Measurements from ENCODE around the gene PBRM1.

PBRM1 gene

DNA sequence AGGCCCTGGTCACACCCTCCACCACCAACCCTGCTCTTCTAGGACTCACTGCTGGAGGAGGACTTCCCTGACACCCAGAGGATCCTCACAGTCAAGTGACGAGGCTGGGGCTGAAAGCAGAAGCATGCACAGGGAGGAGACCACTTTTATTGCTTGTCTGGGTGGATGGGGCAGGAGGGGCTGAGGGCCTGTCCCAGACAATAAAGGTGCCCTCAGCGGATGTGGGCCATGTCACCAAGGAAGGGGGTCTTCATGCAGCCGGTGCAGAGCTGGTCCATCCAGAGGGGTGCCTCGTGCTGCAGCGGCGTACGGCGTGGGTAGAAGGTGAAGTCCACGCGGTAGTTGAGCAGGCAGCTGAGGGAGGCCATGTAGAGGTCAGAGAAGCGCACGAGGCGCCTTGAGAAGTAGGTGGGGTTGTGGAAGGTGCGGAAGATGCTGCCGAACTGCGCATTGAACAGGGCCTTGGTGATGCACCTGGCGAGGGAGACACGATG is 161.4 kb downstream of the PBRM1 start:
- no peak for ATAC-seq
- Mint-ChIP-seq H3K9me3 (no peaks in the 10 kb centered on the region), H3K27me3 (no peaks in the 10 kb centered on the region), H3K4me1 (no peaks in the 10 kb centered on the region), H3K36me3 (no peaks in the 10 kb centered on the region), H3K4me3 (no peak overlapping the region), H3K27ac (no peak overlapping the region)

DNA sequence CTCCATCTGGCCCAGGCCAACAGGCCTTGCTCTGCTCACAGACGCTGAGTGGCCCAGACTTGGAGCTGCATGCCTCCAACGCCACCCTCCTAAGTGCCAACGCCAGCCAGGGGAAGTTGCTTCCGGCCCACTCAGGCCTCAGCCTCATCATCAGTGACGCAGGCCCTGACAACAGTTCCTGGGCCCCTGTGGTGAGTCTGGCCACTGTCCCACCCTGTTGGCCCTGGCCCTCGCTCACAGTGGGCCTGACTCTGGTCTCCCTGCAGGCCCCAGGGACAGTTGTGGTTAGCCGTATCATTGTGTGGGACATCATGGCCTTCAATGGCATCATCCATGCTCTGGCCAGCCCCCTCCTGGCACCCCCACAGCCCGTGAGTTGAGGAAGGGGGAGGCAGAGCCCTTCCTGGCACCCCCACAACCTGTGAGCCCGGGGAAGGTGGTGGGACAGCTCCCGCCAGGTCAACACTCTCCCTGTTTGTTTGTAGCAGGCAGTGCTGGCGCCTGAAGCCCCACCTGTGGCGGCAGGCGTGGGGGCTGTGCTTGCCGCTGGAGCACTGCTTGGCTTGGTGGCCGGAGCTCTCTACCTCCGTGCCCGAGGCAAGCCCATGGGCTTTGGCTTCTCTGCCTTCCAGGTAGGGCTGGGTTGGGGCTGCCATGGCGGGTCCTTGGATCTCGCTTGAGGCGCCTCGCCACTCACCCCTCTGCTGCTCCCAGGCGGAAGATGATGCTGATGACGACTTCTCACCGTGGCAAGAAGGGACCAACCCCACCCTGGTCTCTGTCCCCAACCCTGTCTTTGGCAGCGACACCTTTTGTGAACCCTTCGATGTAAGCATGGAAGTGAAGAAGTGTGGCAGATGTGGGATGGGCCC is 162.1 kb downstream of the PBRM1 start:
- Mint-ChIP-seq H3K36me3 (no peaks in the 10 kb centered on the region), H3K4me1 (no peaks in the 10 kb centered on the region), H3K27ac (no peak overlapping the region)

DNA sequence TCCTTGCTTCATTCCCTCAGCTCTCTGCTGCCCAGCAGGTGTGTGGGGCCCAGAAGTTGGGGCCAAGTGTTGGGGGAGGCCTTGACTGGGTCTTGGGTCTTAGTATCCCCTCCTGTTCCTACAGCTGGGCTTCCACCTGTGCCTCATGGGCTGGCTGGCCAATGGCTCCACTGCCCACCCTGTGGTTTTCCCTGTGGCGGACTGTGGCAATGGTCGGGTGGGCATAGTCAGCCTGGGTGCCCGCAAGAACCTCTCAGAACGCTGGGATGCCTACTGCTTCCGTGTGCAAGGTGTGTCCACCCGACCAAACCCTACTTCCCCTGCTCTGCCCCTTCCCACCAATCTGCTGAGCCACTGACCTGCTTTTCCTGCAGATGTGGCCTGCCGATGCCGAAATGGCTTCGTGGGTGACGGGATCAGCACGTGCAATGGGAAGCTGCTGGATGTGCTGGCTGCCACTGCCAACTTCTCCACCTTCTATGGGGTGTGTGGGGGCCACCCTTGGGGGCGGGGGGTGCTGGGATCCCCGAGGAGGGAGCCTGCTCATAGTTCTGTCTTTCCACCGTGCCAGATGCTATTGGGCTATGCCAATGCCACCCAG is 163.0 kb downstream of the PBRM1 start:
- Mint-ChIP-seq H3K27ac (no peak overlapping the region), H3K36me3 (no peaks in the 10 kb centered on the region), H3K4me3 (no peak overlapping the region), H3K27me3 (no peaks in the 10 kb centered on the region), H3K4me1 (no peaks in the 10 kb centered on the region), H3K9me3 (no peaks in the 10 kb centered on the region)
- ATAC-seq = no peak

More for the DNA sequence above, 162.1 kb downstream of the PBRM1 start:
- no peak overlapping the region for H3K4me3 Mint-ChIP-seq
- ATAC-seq = no peak
- H3K27me3 Mint-ChIP-seq = no peaks in the 10 kb centered on the region
- H3K9me3 Mint-ChIP-seq = no peaks in the 10 kb centered on the region

DNA sequence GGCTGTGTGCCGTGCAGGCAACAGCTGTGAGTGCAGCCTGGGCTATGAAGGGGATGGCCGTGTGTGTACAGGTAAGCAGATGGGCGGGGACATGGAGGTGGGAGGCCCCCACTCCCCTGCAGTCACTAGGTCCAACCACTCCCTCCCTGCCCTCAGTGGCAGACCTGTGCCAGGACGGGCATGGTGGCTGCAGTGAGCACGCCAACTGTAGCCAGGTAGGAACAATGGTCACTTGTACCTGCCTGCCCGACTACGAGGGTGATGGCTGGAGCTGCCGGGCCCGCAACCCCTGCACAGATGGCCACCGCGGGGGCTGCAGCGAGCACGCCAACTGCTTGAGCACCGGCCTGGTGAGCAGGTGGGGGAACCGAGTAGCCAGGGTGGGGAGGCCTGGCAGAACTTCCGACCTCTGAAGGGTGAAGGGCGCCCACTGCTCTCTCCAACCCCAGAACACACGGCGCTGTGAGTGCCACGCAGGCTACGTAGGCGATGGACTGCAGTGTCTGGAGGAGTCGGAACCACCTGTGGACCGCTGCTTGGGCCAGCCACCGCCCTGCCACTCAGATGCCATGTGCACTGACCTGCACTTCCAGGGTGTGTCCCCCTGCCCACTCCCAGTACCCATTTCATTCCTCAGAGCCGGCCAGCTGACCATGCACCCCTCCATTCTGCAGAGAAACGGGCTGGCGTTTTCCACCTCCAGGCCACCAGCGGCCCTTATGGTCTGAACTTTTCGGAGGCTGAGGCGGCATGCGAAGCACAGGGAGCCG is 163.6 kb downstream of the PBRM1 start:
- H3K27me3 Mint-ChIP-seq = peaks cover under 1% of the 10 kb centered on the region
- no peak overlapping the region for H3K27ac Mint-ChIP-seq
- H3K4me1 Mint-ChIP-seq = no peaks in the 10 kb centered on the region
- no peak overlapping the region for H3K4me3 Mint-ChIP-seq
- no peaks in the 10 kb centered on the region for H3K9me3 Mint-ChIP-seq
- ATAC-seq = no peak
- H3K36me3 Mint-ChIP-seq = no peaks in the 10 kb centered on the region

DNA sequence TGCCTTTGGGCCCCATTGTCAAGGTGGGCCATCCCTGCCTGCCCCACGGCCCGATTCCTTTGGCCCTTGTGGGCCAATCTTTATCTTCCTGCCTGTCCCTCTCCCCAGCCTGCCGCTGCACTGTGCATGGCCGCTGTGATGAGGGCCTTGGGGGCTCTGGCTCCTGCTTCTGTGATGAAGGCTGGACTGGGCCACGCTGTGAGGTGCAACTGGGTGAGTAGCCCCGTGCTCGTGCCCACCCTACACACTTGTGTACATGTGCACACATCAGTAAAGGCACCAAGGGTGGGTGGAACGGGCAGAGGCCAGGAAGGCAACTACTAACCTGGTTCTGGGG is 164.3 kb downstream of the PBRM1 start:
- no peaks in the 10 kb centered on the region for H3K9me3 Mint-ChIP-seq
- H3K4me3 Mint-ChIP-seq = no peak overlapping the region
- no peak overlapping the region for H3K27ac Mint-ChIP-seq
- ATAC-seq = no peak
- H3K4me1 Mint-ChIP-seq = no peaks in the 10 kb centered on the region
- peaks cover 7% of the 10 kb centered on the region for H3K27me3 Mint-ChIP-seq
- no peaks in the 10 kb centered on the region for H3K36me3 Mint-ChIP-seq

DNA sequence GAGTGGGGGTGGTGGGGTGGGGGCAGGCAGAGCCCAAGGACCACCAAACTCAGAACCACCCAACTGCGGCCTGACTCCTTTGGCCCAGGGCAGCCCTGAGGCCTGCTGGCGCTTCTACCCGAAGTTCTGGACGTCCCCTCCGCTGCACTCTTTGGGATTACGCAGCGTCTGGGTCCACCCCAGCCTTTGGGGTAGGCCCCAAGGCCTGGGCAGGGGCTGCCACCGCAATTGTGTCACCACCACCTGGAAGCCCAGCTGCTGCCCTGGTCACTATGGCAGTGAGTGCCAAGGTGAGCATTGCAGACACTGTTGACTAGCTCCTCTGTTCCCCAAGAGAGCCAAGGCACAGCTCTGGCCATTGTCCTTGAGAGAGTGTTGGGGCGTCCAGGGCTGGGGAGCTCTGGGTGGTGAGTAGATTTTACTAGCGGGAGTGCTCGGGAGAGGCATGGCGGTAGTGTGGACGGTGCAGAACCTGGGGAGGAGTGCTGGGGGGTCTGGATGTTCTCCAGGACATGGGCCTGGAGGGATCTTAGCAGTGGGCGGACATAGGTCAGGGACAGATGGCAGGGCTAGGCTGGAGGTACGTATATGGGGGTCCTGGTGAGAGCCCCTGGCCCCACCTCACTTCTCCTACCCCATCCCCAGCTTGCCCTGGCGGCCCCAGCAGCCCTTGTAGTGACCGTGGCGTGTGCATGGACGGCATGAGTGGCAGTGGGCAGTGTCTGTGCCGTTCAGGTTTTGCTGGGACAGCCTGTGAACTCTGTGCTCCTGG is 164.8 kb downstream of the PBRM1 start:
- no peaks in the 10 kb centered on the region for H3K9me3 Mint-ChIP-seq
- peaks cover 8% of the 10 kb centered on the region for H3K27me3 Mint-ChIP-seq
- H3K4me1 Mint-ChIP-seq = no peaks in the 10 kb centered on the region
- no peak for ATAC-seq
- no peaks in the 10 kb centered on the region for H3K36me3 Mint-ChIP-seq
- no peak overlapping the region for H3K4me3 Mint-ChIP-seq
- H3K27ac Mint-ChIP-seq = no peak overlapping the region

DNA sequence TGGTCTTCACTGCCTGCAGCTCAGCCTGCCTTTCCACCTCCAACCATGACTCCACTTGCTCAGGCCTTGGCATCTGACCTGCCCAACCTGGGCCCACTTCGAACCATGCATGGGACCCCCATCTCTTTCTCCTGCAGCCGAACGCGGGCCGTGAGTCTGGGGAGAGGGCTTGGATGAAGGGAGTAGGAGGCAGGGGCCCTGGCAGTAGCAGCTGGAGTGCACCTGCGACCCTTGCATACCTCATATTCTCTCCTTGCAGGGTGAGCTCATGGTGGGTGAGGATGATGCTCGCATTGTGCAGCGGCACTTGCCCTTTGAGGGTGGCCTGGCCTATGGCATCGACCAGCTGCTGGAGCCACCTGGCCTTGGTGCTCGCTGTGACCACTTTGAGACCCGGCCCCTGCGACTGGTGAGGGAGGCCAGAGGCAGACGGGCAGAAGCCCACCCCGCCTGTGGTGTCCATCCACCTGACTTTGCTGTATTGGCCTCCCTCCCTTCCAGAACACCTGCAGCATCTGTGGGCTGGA is 165.5 kb downstream of the PBRM1 start:
- no peaks in the 10 kb centered on the region for H3K36me3 Mint-ChIP-seq
- no peak for ATAC-seq
- H3K4me1 Mint-ChIP-seq = no peaks in the 10 kb centered on the region
- no peaks in the 10 kb centered on the region for H3K9me3 Mint-ChIP-seq
- peaks cover 8% of the 10 kb centered on the region for H3K27me3 Mint-ChIP-seq
- H3K4me3 Mint-ChIP-seq = no peak overlapping the region
- H3K27ac Mint-ChIP-seq = no peak overlapping the region

DNA sequence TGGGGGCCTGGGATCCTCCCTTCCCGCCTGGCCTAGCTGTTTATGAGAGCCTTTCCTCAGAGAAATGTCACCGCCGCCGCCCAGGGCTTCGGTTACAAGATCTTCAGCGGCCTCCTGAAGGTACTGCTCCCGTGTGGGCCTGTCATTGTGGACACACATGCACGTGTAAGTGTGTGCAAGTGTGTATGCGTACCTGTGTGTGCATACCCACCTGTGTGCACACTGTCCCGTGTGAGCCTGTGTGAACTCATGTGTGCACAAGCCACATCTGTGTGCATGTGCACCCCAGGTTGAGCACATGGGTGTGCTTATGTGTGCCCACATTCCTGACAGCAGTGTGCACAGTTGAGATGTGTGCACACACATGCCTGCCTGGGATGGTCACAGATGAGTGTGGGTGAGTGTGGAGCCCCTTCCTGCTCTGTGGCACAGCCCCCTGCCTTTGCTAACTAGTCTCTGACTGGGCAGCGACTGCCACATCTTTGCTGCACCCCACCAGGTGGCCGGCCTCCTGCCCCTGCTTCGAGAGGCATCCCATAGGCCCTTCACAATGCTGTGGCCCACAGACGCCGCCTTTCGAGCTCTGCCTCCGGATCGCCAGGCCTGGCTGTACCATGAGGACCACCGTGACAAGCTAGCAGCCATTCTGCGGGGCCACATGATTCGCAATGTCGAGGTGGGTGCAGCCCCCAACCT is 166.1 kb downstream of the PBRM1 start:
- H3K9me3 Mint-ChIP-seq = no peaks in the 10 kb centered on the region
- H3K36me3 Mint-ChIP-seq = no peaks in the 10 kb centered on the region
- no peak overlapping the region for H3K4me3 Mint-ChIP-seq
- no peak for ATAC-seq
- H3K27me3 Mint-ChIP-seq = peaks cover 8% of the 10 kb centered on the region
- H3K4me1 Mint-ChIP-seq = no peaks in the 10 kb centered on the region
- H3K27ac Mint-ChIP-seq = no peak overlapping the region

DNA sequence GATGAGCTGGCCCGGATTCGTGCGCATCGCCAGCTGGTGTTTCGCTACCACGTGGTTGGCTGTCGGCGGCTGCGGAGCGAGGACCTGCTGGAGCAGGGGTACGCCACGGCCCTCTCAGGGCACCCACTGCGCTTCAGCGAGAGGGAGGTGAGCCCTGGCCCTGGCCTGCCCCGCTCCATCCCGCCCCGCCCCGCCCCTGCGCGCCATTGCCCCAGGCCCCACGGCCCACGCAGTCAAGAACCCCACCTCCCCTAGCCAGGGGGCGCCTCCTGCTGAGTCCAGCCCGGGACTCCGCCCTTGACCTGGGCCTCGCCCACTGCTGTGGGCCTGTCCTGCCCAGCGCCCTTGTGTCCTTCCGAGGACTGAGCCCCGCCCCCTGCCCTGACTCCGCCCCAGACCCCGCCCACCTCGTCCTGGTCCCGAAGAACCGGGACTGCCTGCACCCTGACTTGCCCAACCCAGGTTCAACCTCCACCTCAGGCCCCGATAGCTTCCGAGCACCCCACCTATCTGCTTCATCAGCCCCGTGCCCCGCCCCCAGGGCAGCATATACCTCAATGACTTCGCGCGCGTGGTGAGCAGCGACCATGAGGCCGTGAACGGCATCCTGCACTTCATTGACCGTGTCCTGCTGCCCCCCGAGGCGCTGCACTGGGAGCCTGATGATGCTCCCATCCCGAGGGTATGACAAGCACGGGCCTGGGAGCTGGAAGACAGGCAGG is 166.8 kb downstream of the PBRM1 start:
- Mint-ChIP-seq H3K9me3 (no peaks in the 10 kb centered on the region), H3K4me1 (no peaks in the 10 kb centered on the region), H3K27ac (no peak overlapping the region), H3K36me3 (no peaks in the 10 kb centered on the region), H3K4me3 (no peak overlapping the region), H3K27me3 (peaks cover 9% of the 10 kb centered on the region)
- peak; percentile 10 for ATAC-seq

DNA sequence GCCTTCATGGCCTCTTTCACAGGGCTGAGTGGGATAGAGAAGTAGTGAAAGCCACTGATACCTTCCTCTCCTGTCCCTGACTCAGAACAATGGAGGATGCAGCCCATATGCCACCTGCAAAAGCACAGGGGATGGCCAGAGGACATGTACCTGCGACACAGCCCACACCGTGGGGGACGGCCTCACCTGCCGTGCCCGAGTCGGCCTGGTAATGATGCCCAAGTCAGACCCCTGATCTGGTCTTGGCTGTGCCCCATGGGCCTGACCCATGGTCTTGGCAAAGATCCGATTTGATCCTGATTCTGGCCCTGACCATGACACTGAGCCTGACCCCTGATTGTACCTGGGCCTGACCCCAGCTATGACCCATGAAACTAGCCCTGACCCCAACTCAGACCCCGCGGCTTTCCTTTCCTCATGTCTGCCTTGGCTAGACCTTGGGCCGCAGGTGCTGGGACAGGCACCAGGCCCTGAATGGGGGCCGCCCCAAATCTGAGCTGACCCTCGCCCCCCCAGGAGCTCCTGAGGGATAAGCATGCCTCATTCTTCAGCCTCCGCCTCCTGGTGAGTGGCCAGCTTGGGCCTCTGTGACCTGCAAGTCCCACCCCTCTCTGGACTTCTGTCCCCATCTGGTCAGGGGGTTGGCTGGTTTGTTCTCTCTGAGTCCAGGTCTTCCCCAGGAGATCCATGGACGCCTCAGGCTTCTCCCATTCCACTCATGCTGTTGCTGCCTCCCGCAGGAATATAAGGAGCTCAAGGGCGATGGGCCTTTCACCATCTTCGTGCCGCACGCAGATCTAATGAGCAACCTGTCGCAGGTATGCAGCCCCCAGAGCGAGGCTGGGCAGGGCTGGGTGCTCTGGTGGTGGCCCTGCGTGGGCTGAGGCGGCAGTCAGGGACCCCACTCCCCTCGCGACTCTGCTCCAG is 167.7 kb downstream of the PBRM1 start:
- no peaks in the 10 kb centered on the region for H3K9me3 Mint-ChIP-seq
- ATAC-seq = no peak
- H3K27ac Mint-ChIP-seq = no peak overlapping the region
- no peaks in the 10 kb centered on the region for H3K36me3 Mint-ChIP-seq
- peaks cover 17% of the 10 kb centered on the region for H3K27me3 Mint-ChIP-seq
- H3K4me1 Mint-ChIP-seq = no peaks in the 10 kb centered on the region
- no peak overlapping the region for H3K4me3 Mint-ChIP-seq

DNA sequence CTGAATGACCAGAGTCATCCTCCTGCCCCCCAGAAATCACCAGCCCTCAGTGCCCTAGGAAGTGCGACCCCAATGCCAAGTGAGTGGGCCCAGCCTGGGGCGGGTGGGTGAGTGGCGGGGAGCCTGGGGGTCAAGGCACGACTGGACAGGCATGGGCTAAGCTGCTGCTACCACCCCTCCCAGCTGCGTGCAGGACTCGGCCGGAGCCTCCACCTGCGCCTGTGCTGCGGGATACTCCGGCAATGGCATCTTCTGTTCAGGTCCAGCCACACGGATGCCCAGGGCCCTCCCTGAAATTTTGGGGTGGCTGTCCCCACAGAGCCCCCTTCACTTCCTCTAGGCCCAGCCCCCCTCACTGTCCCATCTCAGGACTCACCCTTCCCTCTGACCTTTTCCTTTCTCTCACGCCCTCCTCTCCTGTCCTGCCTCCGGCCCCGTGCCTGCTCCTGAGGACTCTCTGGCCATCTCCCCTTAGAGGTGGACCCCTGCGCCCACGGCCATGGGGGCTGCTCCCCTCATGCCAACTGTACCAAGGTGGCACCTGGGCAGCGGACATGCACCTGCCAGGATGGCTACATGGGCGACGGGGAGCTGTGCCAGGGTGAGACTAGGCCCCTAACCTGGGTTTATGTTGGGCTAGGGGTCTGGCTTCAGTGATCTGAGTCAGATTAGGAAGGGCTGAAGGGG is 169.1 kb downstream of the PBRM1 start:
- H3K4me1 Mint-ChIP-seq = no peaks in the 10 kb centered on the region
- no peak overlapping the region for H3K27ac Mint-ChIP-seq
- peaks cover 23% of the 10 kb centered on the region for H3K27me3 Mint-ChIP-seq
- H3K9me3 Mint-ChIP-seq = no peaks in the 10 kb centered on the region
- no peak overlapping the region for H3K4me3 Mint-ChIP-seq
- no peaks in the 10 kb centered on the region for H3K36me3 Mint-ChIP-seq
- ATAC-seq = no peak

DNA sequence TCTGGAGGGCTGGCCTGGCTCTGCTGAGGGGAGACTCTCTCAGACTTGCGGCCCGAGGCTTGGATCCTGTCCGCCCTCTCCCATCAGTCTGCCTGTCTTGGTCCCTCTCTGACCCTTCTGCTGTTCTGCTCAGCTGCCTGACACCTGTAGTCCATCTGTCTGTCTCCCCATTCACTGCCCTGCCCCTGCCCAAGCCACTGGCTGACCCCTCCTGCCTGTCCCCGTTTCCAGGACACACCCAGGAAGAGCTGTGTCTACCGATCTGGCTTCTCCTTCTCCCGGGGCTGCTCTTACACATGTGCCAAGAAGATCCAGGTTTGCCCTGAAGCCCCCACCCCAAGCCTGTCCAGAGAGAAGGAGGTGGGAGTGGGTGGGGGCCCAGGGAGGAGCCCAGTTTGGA is 170.5 kb downstream of the PBRM1 start:
- H3K4me3 Mint-ChIP-seq = no peak overlapping the region
- H3K27me3 Mint-ChIP-seq = peaks cover 23% of the 10 kb centered on the region
- no peak overlapping the region for H3K27ac Mint-ChIP-seq
- no peak for ATAC-seq
- H3K9me3 Mint-ChIP-seq = no peaks in the 10 kb centered on the region
- H3K36me3 Mint-ChIP-seq = no peaks in the 10 kb centered on the region
- no peaks in the 10 kb centered on the region for H3K4me1 Mint-ChIP-seq

DNA sequence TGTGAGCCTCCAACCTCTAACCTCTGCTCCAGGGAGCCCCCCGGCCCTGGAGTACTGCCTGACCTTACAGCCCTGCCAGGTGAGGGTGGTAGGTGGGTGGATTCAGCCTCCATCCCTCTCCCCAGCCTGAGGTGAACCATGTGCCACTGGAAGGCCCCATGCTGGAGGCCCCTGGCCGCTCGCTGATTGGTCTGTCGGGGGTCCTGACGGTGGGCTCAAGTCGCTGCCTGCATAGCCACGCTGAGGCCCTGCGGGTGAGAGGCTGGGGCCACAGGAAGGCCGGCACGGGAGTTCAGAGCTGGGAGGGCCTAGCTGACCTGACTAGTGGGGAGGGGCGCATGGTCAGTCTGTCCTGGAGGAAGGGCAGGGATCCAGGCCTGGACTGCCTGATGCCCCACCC is 171.1 kb downstream of the PBRM1 start:
- no peak overlapping the region for H3K27ac Mint-ChIP-seq
- no peaks in the 10 kb centered on the region for H3K4me1 Mint-ChIP-seq
- H3K36me3 Mint-ChIP-seq = no peaks in the 10 kb centered on the region
- ATAC-seq = no peak
- H3K27me3 Mint-ChIP-seq = peaks cover 23% of the 10 kb centered on the region
- no peak overlapping the region for H3K4me3 Mint-ChIP-seq
- H3K9me3 Mint-ChIP-seq = no peaks in the 10 kb centered on the region

Measured in stimulated activated memory B cell treated with anti-CD40 and anti-IgM and Interleukin-4, amounts not matched to agents 10 μg/mL and 1 μg/mL and 100 μg/mL, for 72 hours (primary cell).